ENCODE data around the gene ALOX12B. TPM values are rescaled to one million over a fixed set of nuclear protein-coding genes. Genes with fewer than 3 reads are reported as not detected.

ALOX12B gene
- polyA plus RNA-seq, 1 of the 3 experiments (the other 2 are of a cell fraction): 0.20 TPM

DNA sequence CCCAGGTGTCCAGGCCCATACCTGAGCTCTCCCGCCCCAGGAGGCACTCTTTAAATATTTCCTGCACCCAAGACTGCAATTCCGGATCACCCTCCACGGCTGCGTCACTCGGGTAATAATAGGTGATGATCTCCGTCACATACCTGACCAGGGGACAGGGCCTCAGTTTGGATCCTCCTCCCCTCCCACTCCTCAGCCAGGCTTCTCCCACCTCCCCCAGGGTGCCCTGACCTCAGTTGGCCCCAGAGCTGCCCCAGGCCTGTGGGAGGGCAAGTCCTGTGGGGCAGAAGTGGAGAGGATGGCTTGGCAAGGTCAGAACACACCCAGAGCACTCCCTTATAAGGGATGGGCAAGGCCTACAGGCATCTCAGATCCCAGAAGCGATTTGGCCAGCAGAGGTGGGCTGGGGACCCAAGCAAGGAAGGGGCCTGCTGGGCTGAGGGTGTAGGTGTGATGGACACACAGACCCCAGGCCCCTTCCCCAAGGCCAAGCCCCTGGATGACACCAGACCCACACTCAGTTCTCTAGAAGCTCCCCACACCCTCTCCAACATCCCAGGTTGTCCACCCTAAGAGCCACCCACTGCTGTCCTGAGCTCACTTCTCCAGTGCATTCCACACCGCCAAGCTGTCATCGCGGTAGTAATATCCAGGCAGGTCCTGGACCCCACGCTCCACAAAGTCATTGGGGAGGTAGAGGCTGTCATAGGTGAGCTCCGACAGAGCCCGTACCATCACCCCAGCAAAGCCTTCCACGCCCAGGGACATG lies 11.8 kb downstream of the ALOX12B start:
- POLR2A ChIA-PET: no interaction called here
- WGBS (ENCODE audit: low lambda C conversion rate): 75% methylated on average over 10 of the region's 14 CpGs
- H3K27me3 ChIP-seq (ENCODE audit: insufficient read depth): peaks cover 56% of the 10 kb centered on the region

GRCh38 chr17:8075081-8075480 lies 12.4 kb downstream of the ALOX12B start:
- Histone ChIP-seq H3K27ac (ENCODE audit: low read depth in 2 of 2, low read length in 1 of 2) (no peak overlapping the region), H3K36me3 (replicated peaks in 1 of 2; ENCODE audit: control insufficient read depth in 1 of 2, insufficient read depth in 2 of 2, low read length in 1 of 2) (no peaks in the 10 kb centered on the region), H3F3A (replicated peaks; ENCODE audit: insufficient read depth) (no peaks in the 10 kb centered on the region), H2AFZ (ENCODE audit: low read depth) (no peak overlapping the region), H3K4me3 (ENCODE audit: low read depth in 2 of 2, low read length in 1 of 2) (no peak overlapping the region), H3K9me3 (no peaks in the 10 kb centered on the region), H3K4me1 (ENCODE audit: control insufficient read depth in 1 of 2, insufficient read depth in 2 of 2, low read depth in 1 of 2, low read length in 1 of 2) (peaks cover 0 to 14% of the 10 kb centered on the region in 2 experiments; a peak in 1 of 4 replicates), H3K4me2 (no peak overlapping the region), H3K9me2 (no peaks in the 10 kb centered on the region), H3K27me3 (ENCODE audit: insufficient read depth) (peaks cover 60% of the 10 kb centered on the region), H3K9ac (no peak overlapping the region), H3K79me2 (ENCODE audit: insufficient read depth) (no peaks in the 10 kb centered on the region), H4K20me1 (ENCODE audit: insufficient read depth) (no peaks in the 10 kb centered on the region)
- ChIA-PET CTCF (interaction anchor here (0.6 to 20.8 kb wide), 14 partner anchors 9 to 331 kb away, joined by 3 to 390 read pairs (median 12); partner anchors contain the start of genes ALOX12B and ALOXE3), POLR2A (no interaction called here)
- TF ChIP-seq RAD21 (IDR thresholded peaks at IDR 0.05; ENCODE audit: low read length) (no peak), NRF1 (IDR thresholded peaks at IDR 0.05; ENCODE audit: low read depth, low read length) (no peak), GATA2 (CRISPR knock-in tag; IDR thresholded peaks at IDR 0.05) (no peak), FOSL2 (IDR thresholded peaks at IDR 0.05; ENCODE audit: borderline replicate concordance, low read depth) (no peak), YY1 (IDR thresholded peaks at IDR 0.05; ENCODE audit: low read depth) (no peak), MXI1 (IDR thresholded peaks at IDR 0.05; ENCODE audit: low read depth, low read length) (no peak), FOXM1 (IDR thresholded peaks at IDR 0.05; ENCODE audit: low read depth) (no peak), POLR2AphosphoS5 (IDR thresholded peaks at IDR 0.05; ENCODE audit: low read depth, low read length) (no peak), NFIC (IDR thresholded peaks at IDR 0.05; ENCODE audit: borderline replicate concordance) (no peak), RFX5 (IDR thresholded peaks at IDR 0.05; ENCODE audit: low read length) (no peak), EP300 (IDR thresholded peaks at IDR 0.05; ENCODE audit: borderline replicate concordance in 1 of 2, low read depth in 1 of 2, low read length in 1 of 2) (no peak)
- TF ChIP-seq, protein P1, sequence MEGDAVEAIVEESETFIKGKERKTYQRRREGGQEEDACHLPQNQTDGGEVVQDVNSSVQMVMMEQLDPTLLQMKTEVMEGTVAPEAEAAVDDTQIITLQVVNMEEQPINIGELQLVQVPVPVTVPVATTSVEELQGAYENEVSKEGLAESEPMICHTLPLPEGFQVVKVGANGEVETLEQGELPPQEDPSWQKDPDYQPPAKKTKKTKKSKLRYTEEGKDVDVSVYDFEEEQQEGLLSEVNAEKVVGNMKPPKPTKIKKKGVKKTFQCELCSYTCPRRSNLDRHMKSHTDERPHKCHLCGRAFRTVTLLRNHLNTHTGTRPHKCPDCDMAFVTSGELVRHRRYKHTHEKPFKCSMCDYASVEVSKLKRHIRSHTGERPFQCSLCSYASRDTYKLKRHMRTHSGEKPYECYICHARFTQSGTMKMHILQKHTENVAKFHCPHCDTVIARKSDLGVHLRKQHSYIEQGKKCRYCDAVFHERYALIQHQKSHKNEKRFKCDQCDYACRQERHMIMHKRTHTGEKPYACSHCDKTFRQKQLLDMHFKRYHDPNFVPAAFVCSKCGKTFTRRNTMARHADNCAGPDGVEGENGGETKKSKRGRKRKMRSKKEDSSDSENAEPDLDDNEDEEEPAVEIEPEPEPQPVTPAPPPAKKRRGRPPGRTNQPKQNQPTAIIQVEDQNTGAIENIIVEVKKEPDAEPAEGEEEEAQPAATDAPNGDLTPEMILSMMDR (IDR thresholded peaks at IDR 0.05): no peak
- TF ChIP-seq, protein P2, sequence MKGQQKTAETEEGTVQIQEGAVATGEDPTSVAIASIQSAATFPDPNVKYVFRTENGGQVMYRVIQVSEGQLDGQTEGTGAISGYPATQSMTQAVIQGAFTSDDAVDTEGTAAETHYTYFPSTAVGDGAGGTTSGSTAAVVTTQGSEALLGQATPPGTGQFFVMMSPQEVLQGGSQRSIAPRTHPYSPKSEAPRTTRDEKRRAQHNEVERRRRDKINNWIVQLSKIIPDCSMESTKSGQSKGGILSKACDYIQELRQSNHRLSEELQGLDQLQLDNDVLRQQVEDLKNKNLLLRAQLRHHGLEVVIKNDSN (IDR thresholded peaks at IDR 0.05; ENCODE audit: borderline replicate concordance, low read depth): no peak
- no peak for DNase-seq
- 74% methylated on average over 3 of the region's 3 CpGs for WGBS (ENCODE audit: low lambda C conversion rate)

More for the DNA sequence above, 11.8 kb downstream of the ALOX12B start:
- H3K9me3 ChIP-seq: no peaks in the 10 kb centered on the region
- CTCF ChIA-PET: interaction anchor here (0.6 to 20.8 kb wide), 10 partner anchors 10 to 400 kb away, joined by 3 to 390 read pairs (median 20); partner anchors contain the start of genes ALOX12B and ALOXE3
- H4K20me1 ChIP-seq (ENCODE audit: insufficient read depth): no peaks in the 10 kb centered on the region
- TF ChIP-seq FOXM1 (IDR thresholded peaks at IDR 0.05; ENCODE audit: low read depth) (no peak), CHD2 (IDR thresholded peaks at IDR 0.05; ENCODE audit: low read length, partially characterized antibody) (no peak), SMC3 (IDR thresholded peaks at IDR 0.05; ENCODE audit: low read depth, low read length) (no peak), POLR2AphosphoS5 (IDR thresholded peaks at IDR 0.05; ENCODE audit: low read depth, low read length) (no peak), GABPA (IDR thresholded peaks at IDR 0.05; ENCODE audit: low read depth) (no peak), EZH2phosphoT487 (IDR thresholded peaks at IDR 0.05; ENCODE audit: borderline replicate concordance, low read depth) (no peak), RFX5 (IDR thresholded peaks at IDR 0.05; ENCODE audit: low read length) (no peak), YY1 (IDR thresholded peaks at IDR 0.05; ENCODE audit: low read depth) (no peak), RCOR1 (IDR thresholded peaks at IDR 0.05; ENCODE audit: low read length) (no peak), RAD21 (IDR thresholded peaks at IDR 0.05; ENCODE audit: low read length) (no peak), SIN3A (IDR thresholded peaks at IDR 0.05; ENCODE audit: borderline replicate concordance, low read depth, low read length) (no peak), TAF1 (IDR thresholded peaks at IDR 0.05; ENCODE audit: borderline replicate concordance, low read depth, low read length) (no peak), EP300 (IDR thresholded peaks at IDR 0.05; ENCODE audit: borderline replicate concordance in 1 of 2, low read depth in 1 of 2, low read length in 1 of 2) (no peak), JUND (IDR thresholded peaks at IDR 0.05) (no peak)
- TF ChIP-seq, protein P2 (IDR thresholded peaks at IDR 0.05; ENCODE audit: borderline replicate concordance, low read depth): no peak
- TF ChIP-seq, protein P3, sequence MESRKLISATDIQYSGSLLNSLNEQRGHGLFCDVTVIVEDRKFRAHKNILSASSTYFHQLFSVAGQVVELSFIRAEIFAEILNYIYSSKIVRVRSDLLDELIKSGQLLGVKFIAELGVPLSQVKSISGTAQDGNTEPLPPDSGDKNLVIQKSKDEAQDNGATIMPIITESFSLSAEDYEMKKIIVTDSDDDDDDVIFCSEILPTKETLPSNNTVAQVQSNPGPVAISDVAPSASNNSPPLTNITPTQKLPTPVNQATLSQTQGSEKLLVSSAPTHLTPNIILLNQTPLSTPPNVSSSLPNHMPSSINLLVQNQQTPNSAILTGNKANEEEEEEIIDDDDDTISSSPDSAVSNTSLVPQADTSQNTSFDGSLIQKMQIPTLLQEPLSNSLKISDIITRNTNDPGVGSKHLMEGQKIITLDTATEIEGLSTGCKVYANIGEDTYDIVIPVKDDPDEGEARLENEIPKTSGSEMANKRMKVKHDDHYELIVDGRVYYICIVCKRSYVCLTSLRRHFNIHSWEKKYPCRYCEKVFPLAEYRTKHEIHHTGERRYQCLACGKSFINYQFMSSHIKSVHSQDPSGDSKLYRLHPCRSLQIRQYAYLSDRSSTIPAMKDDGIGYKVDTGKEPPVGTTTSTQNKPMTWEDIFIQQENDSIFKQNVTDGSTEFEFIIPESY (IDR thresholded peaks at IDR 0.05; ENCODE audit: borderline replicate concordance, low read depth): no peak
- H3K79me2 ChIP-seq (ENCODE audit: insufficient read depth): no peaks in the 10 kb centered on the region
- peaks cover 0 to 14% of the 10 kb centered on the region in 2 experiments; a peak in 1 of 4 replicates for H3K4me1 ChIP-seq (ENCODE audit: control insufficient read depth in 1 of 2, insufficient read depth in 2 of 2, low read depth in 1 of 2, low read length in 1 of 2)
- H3K9ac ChIP-seq: no peak overlapping the region
- no peaks in the 10 kb centered on the region for H3F3A ChIP-seq (replicated peaks; ENCODE audit: insufficient read depth)
- no peak for DNase-seq
- no peak overlapping the region for H3K27ac ChIP-seq (ENCODE audit: low read depth in 2 of 2, low read length in 1 of 2)
- no peak overlapping the region for H3K4me3 ChIP-seq (ENCODE audit: low read depth in 2 of 2, low read length in 1 of 2)
- H3K9me2 ChIP-seq: no peaks in the 10 kb centered on the region
- H2AFZ ChIP-seq (ENCODE audit: low read depth): no peak overlapping the region
- no peaks in the 10 kb centered on the region for H3K36me3 ChIP-seq (replicated peaks in 1 of 2; ENCODE audit: control insufficient read depth in 1 of 2, insufficient read depth in 2 of 2, low read length in 1 of 2)
- H3K4me2 ChIP-seq: no peak overlapping the region
